ENCODE results near the gene PRDM5. TPM values are rescaled to one million over a fixed set of nuclear protein-coding genes. Genes with fewer than 3 reads are reported as not detected.
"Not testable (repeated sequence)": the region's sequence is repeated elsewhere in the genome, so short reads cannot be mapped to it uniquely, and the experiment has no call there.

PRDM5 gene
- total and polyA plus RNA-seq, 12 donors: 3.4 to 26.1 (median 12.3) TPM

DNA sequence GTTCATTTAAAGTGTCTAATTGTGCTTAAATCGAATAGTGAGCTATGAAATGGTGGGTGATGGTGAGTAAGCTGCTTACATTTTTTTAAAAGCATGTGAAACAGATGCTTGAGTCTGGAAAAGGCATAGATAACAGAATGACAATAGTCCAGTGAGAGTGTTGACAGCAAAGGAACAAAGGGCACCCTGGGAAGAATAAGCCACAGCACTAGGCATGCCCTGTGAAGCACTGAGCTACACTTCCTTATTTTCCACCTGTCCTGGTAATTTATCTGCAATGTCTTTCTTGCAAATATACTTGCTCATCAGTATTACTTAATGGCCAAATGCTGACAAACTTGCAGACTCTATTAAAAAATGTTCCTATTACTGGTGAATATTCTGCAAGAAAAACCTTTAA lies 168.7 kb downstream of the PRDM5 start:
- intact Hi-C loops (cut with DNase I): no loop called here
- no peak for DNase-seq
- 75 to 81% (median 77%) methylated on average over 1 of the region's 1 CpG for WGBS, 4 donors
- no peak overlapping the region for H3K27ac ChIP-seq
- no peaks in the 10 kb centered on the region for H3K36me3 ChIP-seq (replicated peaks in 1 of 2)
- peaks cover 0 to 8% of the 10 kb centered on the region in 2 donors for H3K4me1 ChIP-seq (replicated peaks in 1 of 2)
- H3K27me3 ChIP-seq: no peaks in the 10 kb centered on the region
- H3K4me3 ChIP-seq: no peak overlapping the region
- H3K9me3 ChIP-seq (replicated peaks in 1 of 3): no peaks in the 10 kb centered on the region
- TF ChIP-seq, protein P1, sequence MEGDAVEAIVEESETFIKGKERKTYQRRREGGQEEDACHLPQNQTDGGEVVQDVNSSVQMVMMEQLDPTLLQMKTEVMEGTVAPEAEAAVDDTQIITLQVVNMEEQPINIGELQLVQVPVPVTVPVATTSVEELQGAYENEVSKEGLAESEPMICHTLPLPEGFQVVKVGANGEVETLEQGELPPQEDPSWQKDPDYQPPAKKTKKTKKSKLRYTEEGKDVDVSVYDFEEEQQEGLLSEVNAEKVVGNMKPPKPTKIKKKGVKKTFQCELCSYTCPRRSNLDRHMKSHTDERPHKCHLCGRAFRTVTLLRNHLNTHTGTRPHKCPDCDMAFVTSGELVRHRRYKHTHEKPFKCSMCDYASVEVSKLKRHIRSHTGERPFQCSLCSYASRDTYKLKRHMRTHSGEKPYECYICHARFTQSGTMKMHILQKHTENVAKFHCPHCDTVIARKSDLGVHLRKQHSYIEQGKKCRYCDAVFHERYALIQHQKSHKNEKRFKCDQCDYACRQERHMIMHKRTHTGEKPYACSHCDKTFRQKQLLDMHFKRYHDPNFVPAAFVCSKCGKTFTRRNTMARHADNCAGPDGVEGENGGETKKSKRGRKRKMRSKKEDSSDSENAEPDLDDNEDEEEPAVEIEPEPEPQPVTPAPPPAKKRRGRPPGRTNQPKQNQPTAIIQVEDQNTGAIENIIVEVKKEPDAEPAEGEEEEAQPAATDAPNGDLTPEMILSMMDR (IDR thresholded peaks at IDR 0.05): no peak
- no peak for TF ChIP-seq POLR2A (IDR thresholded peaks at IDR 0.05)

DNA sequence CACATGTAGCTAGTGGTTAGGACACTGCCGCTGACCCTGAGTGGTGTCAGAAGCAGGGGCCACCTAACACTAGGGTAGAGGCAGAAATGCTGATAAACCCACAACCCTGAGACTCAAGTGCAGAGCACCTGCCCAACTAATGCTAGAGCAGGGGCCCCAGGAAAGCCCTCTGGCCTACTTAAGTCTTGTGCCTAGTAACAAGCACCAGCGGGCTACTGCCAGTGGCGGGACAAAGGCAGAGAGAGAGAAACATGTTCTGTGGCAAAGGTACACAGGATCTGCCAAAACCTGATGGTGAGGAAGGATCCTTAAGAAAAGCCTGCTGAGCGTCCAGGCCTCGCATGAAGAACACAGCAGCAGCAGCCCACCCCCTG lies 172.4 kb downstream of the PRDM5 start:
- no peak for DNase-seq
- H3K27me3 ChIP-seq: no peaks in the 10 kb centered on the region
- intact Hi-C loops (cut with DNase I): no loop called here
- H3K27ac ChIP-seq: no peak overlapping the region
- H3K4me3 ChIP-seq: no peak overlapping the region
- no peaks in the 10 kb centered on the region for H3K9me3 ChIP-seq (replicated peaks in 1 of 3)
- no peaks in the 10 kb centered on the region for H3K36me3 ChIP-seq (replicated peaks in 1 of 2)
- TF ChIP-seq POLR2A (IDR thresholded peaks at IDR 0.05): no peak
- TF ChIP-seq, protein P1 (IDR thresholded peaks at IDR 0.05): no peak
- WGBS, 4 donors: 96 to 99% (median 98%) methylated on average over 5 of the region's 5 CpGs
- no peaks in the 10 kb centered on the region for H3K4me1 ChIP-seq (replicated peaks in 1 of 2)

DNA sequence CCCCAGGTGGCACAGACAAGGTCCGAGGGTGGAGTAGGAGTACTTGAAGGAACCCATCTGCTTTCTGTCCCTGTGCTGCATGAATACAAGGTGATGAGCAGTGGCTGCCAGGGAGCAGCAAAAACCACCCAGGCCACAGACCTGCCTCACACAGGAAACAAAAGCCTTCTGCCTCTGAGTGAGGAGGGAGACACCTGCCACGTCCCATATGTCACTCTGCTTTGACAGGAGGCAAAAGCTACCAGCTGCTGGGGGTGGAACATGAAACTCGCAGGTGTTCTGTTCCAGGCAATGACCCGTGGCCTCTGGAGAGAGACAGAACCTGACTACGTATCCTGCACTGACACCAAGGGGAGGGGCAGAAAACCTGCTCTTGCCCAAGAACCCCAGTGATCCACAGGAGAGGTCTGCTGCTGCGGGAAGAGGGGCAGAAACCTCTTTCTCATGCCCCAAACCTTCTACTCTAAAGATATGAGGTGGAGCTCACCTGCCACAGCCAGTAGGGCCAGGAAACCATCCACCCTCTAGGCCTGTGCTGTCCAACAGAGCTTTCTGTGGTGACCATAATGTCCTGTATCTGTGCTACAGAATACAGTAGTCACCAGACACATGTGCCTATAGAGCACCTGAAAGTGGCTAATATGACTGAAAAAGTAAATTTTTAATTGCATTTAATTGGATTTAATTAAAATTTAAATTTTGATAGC lies 172.9 kb downstream of the PRDM5 start:
- Histone ChIP-seq H3K9me3 (replicated peaks in 1 of 3) (no peaks in the 10 kb centered on the region), H3K4me1 (replicated peaks in 1 of 2) (no peaks in the 10 kb centered on the region), H3K27ac (no peak overlapping the region), H3K27me3 (no peaks in the 10 kb centered on the region), H3K4me3 (no peak overlapping the region), H3K36me3 (replicated peaks in 1 of 2) (no peaks in the 10 kb centered on the region)
- TF ChIP-seq POLR2A (IDR thresholded peaks at IDR 0.05): no peak
- TF ChIP-seq, protein P1 (IDR thresholded peaks at IDR 0.05): no peak
- no peak for DNase-seq
- 50 to 88% (median 86%) methylated on average over 2 to 6 of the region's 6 CpGs for WGBS, 4 donors
- intact Hi-C loops (cut with DNase I): no loop called here

DNA sequence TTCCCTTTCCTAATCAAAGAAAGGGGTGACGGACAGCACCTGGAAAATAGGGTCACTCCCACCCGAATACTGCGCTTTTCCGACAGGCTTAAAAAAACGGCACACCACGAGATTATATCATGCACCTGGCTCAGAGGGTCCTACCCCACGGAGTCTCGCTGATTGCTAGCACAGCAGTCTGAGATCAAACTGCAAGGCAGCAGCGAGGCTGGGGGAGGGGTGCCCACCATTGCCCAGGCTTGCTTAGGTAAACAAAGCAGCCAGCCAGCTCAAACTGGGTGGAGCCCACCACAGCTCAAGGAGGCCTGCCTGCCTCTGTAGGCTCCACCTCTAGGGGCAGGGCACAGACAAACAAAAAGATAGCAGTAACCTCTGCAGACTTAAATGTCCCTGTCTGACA lies 180.9 kb downstream of the PRDM5 start:
- intact Hi-C loops (cut with DNase I); H3K9me3 ChIP-seq (replicated peaks in 1 of 3); H3K27me3 ChIP-seq; H3K27ac ChIP-seq; H3K4me3 ChIP-seq; H3K4me1 ChIP-seq (replicated peaks in 1 of 2); H3K36me3 ChIP-seq (replicated peaks in 1 of 2); DNase-seq: not testable (repeated sequence)
- 91 to 95% (median 93%) methylated on average over 8 to 9 of the region's 9 CpGs for WGBS, 4 donors

DNA sequence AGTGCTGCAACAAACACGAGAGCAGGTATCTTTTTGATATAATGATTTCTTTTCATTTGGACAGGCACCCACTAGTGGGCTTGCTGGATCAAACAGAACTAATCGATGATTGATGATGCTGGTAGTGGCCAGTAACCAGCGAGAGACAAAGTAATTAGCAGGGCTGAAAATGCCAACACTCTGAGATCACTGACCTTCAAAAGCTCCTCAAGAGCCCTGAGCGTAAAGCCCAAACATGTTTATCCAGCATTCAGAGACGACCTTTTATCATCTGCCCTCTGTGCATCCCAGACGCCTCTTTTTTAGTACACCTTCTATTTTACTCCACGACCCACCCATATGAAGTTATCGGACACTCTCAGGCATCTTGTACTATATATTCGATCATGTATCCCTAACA lies 186.2 kb downstream of the PRDM5 start:
- intact Hi-C loops (cut with DNase I): no loop called here
- Histone ChIP-seq H3K9me3 (replicated peaks in 1 of 3) (no peaks in the 10 kb centered on the region), H3K27me3 (no peaks in the 10 kb centered on the region), H3K27ac (no peak overlapping the region), H3K36me3 (replicated peaks in 1 of 2) (no peaks in the 10 kb centered on the region), H3K4me1 (replicated peaks in 1 of 2) (no peaks in the 10 kb centered on the region), H3K4me3 (no peak overlapping the region)
- no peak for TF ChIP-seq POLR2A (IDR thresholded peaks at IDR 0.05)
- TF ChIP-seq, protein P1 (IDR thresholded peaks at IDR 0.05): no peak
- no peak for DNase-seq
- WGBS, 4 donors: 83 to 91% (median 87%) methylated on average over 9 of the region's 9 CpGs
